Testis (tissue), 2 donors: ENCODE data around the gene ERI3.

Experiments used
- CTCF ChIP-seq, 3 experiments: fragments of 450-650 bp in 2 of 3; fragments of 200-600 bp in 1 of 3; sonication (generic) in 1 of 3; IDR thresholded peaks; one replicate each; pipeline ENCODE4 v1.5.1; 2016 to 2019; ENCODE audit warnings: antibody characterized with exemption in 3 of 3, mild to moderate bottlenecking in 2 of 3, moderate library complexity in 1 of 3
- POLR2A ChIP-seq: fragments of 450-650 bp; IDR thresholded peaks from one replicate; pipeline ENCODE4 v1.6.1; 2017; ENCODE audit warnings: antibody characterized with exemption, mild to moderate bottlenecking, moderate library complexity

- TF ChIP-seq CTCF (IDR thresholded peaks at IDR 0.05) (no peak), POLR2A (no peak)
Observed at GRCh38 chr1:44288883-44289282, 66.2 kb downstream of the ERI3 start.
